Fibroblast of skin of scalp (primary cell): ENCODE data around the gene MND1.
"Not testable (repeated sequence)": the region's sequence is repeated elsewhere in the genome, so short reads cannot be mapped to it uniquely, and the experiment has no call there.

Experiments
- DNase-seq: peaks from one replicate; pipeline ENCODE4 v3.0.0-alpha.2; 2013

MND1 gene

GRCh38 chr4:153447175-153447905 is 102.9 kb downstream of the MND1 start:
- peak; percentile 72 for DNase-seq

GRCh38 chr4:153448003-153448731 is 103.7 kb downstream of the MND1 start:
- DNase-seq: peak; percentile 35

GRCh38 chr4:153449338-153449737 is 104.8 kb downstream of the MND1 start:
- no peak for DNase-seq

- no peak for DNase-seq
Observed at GRCh38 chr4:153450544-153450917, 106.0 kb downstream of the MND1 start.

GRCh38 chr4:153451145-153451544 is 106.7 kb downstream of the MND1 start:
- not testable (repeated sequence) for DNase-seq

GRCh38 chr4:153451911-153452657 is 107.6 kb downstream of the MND1 start:
- peak; percentile 14 for DNase-seq

GRCh38 chr4:153452658-153453378 is 108.3 kb downstream of the MND1 start:
- DNase-seq: peak; percentile 16

- no peak for DNase-seq
Observed at GRCh38 chr4:153453402-153453801, 108.9 kb downstream of the MND1 start.

GRCh38 chr4:153458969-153459368 is 114.5 kb downstream of the MND1 start:
- DNase-seq: no peak

GRCh38 chr4:153461549-153461948 is 117.1 kb downstream of the MND1 start:
- not testable (repeated sequence) for DNase-seq

- DNase-seq: peak; percentile 22
Observed at GRCh38 chr4:153464068-153464467, 119.6 kb downstream of the MND1 start.
